Cerebellar nuclear complex (tissue), 1 donor: Measurements from ENCODE around the gene MGAT4A.
A peak's percentile ranks its signal among the peaks of the same experiment; 100 is the strongest.

Source experiments
- DNase-seq, 2 experiments: peaks; one replicate each; lab custom pipeline; 2025; lab: John Stamatoyannopoulos, UW

The MGAT4A gene

DNA sequence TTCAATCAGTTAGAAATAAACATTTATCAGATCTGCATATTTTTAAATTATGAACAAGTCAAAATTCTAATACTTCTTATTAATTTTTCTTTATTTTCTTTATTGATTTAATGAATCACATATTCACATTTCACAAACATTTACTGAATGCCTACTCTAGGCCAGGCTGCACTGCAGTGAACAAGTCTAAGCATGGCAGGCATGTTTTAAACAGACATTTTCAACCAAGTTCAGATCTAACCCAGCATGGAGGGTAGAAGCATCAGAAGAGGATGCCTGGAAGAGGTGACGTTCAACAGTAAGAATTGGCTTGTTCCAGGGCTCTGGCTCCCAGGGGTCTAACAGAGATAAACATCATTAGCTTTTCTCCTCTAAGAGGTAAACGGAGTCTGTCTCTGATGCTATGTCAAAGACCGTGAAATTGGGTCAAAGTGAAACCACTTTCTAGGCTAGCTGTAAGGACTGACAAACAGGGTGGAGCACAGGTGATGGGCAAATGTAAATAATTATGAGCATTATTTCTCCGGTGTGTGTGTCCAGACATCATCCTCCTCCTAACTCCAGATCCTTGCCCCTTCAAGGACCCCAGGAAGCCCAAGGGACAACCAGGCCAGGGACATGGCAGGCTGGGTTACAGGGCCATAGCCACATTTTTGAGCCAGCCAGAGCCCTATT, 72.0 kb downstream of the MGAT4A start:
- no peak for DNase-seq

GRCh38 chr2:98656800-98657199, 74.1 kb downstream of the MGAT4A start:
- no peak for DNase-seq

DNA sequence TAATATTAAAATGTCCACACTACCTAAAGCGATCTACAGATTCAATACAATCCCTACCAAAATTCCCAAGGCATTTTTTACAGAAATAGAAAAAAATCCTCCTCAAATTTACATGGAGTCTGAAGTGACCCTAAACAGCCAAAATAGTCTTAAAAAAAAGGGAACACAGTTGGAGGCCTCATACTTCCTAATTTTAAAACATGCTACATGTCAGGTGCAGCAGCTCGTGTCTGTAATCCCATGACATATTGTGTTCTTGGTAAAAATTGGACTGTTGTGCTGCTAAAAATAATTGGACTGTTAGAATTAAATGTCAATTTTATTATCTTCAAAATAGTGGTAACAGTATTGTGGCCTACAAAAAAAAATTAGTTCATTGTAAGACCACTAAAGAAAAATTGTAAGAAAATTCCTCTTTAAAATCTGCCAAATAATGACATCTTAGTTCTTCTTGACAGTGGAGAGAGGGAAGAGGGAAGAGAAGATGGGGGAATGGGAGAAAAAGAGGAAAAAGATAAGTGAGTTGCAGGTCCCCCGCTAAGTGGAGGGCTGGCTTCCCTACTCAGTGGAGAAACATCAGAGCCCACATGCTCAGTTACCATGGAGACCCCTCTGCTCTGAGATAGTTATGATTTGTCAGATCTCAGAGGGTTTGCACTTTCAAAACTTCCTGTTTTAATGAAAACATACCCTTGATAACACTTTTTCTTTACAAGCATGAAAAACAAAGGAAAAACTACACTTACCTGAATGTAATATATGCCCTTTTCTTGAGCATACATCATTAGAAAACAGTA, 76.0 kb downstream of the MGAT4A start:
- no peak for DNase-seq

- no peak for DNase-seq
Measured at GRCh38 chr2:98650998-98651397, 79.9 kb downstream of the MGAT4A start.

DNA sequence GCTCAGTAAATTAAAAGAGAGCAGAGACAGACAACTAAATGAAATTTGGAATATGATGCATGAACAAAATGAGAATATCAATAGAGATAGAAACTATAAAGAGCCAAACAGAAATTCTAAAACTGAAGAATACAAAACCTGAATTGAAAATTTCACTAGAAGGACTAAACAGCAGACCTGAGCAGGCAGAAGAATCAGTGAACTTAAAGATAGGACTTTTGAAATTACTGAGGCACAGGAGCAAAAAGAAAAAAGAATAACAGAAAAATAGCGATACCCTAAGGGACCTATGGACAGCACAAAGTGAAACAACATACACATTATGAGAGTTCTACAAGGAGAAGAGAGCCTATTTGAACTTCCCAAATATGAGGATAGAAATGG, 80.9 kb downstream of the MGAT4A start:
- DNase-seq = no peak

GRCh38 chr2:98649135-98649991, 81.6 kb downstream of the MGAT4A start:
- peak; percentile 26 to 53 for DNase-seq

GRCh38 chr2:98648451-98648850, 82.5 kb downstream of the MGAT4A start:
- no peak for DNase-seq

- DNase-seq = no peak
Measured at GRCh38 chr2:98647636-98648035, 83.3 kb downstream of the MGAT4A start.

DNA sequence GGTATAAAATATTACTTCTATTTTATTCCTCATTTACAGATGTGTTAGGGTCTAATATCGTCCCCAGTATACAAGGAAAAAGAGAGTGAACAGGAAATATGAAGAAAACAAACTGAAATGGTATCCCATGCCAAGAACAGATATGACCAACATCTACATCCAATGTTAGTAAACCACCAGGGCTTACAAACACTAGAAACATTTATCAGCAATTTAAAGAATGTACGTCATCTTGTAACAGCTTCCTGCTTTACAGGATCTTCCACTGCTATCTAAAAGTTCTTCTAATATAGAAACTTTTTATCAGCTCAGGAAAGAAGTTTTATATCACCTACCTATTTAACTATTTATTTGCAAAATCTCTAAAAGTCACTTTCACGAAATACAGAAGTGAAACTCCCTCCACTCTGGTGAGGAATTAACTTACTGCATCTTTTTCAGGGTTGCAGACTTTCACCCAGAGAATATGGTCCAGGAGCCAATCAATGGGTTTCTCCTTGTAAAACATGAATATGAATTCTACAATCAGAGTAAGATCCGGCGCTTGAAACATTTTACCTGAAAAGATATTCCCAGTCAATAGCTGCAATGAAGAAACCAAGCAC, 87.3 kb downstream of the MGAT4A start:
- DNase-seq = no peak

DNA sequence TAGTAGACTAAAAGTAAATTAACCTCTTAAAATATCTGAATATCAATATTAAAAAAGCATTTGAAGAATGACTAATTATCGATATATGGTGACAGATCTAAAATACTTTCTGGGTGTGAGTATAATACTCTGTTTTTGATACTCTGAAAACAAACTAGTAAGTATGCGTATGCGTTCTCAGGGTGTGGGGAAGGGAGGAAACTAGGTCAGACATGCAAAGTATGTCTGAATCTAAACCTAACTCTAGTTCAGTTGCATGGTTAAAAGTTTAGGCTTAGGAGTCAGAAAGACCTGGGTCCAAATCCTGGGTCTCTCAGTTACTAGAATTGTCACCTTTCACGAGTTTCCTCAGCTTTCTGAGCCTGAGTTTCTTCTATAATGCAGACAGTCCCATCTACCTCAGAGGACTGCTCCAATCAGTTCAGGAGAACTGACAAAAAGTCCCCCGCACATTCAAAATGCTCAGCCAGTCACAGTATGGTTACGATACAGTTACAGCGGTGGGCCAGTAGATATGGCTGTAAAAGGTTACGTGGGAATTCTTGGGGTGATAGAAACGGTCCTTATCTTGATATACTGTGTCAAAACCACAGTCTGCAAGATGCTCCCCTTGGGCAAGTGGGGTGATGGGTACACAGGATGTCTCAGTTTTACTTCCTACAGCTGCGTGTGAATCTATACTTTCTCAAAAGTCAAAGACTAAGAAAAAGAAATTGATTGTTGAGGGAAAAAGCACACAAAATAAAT, 93.4 kb downstream of the MGAT4A start:
- DNase-seq = no peak

- DNase-seq = no peak
Measured at GRCh38 chr2:98634406-98635092, 96.4 kb downstream of the MGAT4A start.

DNA sequence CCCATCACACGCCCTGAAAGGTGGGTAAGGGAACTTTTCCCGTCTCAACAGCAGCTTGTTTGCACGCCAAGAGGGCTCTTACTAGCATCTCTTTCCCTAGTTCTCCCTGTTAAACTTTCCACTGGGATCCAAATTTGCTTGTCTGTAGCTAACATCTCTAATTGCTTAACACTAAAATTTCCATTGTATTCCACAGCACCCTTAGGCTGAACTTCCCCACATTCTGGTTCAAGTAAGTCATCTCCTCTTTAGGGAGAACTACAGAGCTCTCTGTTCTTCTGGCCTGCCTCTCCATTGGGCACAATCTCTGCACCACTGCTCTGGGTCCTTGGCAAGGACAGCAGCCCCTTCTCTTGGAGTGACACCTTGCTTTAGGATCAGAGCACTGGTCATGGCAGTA, 98.6 kb downstream of the MGAT4A start:
- no peak for DNase-seq

DNA sequence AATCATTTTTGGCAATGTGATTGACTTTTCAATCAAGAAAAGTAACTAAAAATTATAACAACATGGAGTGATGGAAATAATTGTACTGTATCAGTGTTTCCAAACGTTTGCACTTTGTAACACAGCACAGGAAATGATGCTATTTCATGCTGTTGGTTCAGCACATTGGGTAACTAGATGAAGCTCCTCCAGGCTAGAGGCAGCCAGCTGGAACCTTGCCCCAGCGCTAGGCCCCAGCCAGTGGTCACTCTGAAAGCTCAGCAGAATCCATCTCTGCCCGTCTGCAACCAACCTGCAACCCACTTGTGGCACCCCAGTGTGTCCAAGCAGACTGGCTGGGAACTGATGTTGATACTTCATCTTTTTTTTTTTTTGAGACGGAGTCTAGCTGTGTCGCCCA, 107.3 kb downstream of the MGAT4A start:
- DNase-seq = peak in 1 of 2 experiments; percentile 7

DNA sequence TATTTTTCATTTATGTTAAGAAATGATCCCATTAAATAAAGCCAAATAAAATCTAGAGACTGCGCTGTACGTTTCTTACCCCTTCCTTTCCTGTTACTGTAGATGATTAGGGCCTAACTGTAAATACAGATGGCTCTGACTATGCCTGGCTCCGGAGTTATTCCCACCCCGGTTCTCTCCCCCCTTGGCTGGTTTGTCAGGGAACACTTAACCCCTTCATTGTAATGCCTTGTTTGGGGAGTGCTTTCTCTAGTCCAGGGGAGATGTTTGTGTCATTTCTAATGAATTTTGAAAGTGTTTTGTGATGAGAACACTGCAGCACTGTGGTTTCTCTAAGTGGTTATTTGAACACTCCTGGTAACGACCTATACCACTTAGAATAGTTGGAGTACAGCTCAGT, 113.8 kb downstream of the MGAT4A start:
- no peak for DNase-seq

DNA sequence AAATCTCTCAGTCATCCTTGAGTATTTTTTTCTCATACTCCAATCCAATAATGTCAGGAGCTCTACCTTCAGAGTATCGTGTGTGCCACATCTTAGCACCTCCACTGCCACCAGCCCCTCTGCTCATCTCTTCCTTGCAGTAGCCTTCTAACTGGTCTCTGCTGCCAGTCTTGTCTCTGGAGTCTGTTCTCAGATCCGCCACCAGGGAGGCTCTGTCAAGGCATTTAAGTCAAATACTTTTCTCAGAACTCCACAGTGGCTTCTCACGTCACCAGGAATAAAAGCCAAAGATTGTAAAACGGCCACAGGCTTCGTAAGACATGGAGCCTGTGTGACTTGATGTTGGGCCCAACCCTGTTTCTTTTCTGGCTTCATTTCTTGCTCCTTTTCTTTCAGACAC, 115.5 kb downstream of the MGAT4A start:
- DNase-seq = no peak

DNA sequence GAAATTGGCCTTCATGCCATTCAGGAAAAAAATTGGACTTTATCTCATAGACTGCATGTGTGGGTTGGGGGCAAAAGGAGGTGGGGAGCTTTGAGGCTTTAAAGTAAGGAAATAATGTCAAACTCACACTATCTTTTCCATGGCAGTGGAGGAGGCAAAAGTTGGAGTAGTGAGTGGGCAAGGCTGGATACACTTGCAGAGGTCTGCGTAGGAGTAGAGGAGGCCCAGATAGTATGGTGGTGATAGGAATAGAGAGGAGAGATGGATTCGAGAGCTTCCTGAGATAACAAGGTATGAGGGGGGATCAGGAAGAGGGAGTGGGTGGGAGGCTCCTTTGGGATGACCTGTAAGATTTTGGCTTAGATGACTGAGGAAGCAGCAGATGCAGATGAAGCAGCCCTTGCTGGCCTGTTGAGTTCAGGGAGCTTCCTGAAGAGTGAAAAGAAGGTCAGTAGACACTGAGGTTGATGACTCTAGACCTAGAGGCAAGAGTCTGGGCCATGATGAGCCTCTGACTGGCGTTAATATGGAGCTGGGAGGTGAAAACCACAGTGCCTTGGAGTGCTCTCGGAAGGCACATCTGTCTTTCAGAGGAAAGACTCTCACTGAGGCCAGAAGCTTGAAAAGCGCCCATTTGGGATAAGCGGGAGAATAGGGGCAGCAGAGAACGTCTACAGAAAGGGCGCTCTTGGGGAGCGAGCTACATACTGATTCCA, 116.8 kb downstream of the MGAT4A start:
- no peak for DNase-seq

DNA sequence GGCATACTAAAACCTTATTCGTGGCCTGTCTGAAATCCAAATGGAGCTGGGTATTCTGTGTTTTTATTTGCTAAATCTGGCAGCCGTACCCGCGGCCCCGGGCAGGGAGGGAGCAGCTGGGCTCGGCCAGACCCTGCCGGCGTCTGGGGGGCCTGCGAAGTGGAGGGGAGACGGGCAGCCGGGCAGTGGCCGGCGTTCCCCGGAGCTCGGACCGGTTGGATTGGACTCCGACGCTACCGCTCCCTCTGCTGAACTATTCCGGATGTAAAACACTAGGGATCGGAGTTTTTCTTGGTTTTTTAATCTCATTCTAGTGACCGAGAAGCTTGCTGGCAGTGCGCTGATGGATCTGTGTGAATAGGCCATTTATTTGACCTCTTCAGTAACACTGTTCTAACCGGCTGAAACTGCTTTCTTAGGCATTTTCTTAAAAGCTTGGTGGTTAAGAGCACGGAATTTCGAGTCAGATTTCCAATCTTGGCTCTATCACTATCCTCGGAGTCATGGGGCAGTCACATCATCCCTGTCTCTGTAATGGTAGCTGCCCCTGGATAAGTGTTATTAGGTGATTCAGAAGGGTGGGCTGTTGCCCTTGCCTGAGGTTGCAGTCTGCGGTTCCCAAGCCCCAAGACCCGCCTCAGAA, 121.8 kb downstream of the MGAT4A start:
- DNase-seq = no peak

DNA sequence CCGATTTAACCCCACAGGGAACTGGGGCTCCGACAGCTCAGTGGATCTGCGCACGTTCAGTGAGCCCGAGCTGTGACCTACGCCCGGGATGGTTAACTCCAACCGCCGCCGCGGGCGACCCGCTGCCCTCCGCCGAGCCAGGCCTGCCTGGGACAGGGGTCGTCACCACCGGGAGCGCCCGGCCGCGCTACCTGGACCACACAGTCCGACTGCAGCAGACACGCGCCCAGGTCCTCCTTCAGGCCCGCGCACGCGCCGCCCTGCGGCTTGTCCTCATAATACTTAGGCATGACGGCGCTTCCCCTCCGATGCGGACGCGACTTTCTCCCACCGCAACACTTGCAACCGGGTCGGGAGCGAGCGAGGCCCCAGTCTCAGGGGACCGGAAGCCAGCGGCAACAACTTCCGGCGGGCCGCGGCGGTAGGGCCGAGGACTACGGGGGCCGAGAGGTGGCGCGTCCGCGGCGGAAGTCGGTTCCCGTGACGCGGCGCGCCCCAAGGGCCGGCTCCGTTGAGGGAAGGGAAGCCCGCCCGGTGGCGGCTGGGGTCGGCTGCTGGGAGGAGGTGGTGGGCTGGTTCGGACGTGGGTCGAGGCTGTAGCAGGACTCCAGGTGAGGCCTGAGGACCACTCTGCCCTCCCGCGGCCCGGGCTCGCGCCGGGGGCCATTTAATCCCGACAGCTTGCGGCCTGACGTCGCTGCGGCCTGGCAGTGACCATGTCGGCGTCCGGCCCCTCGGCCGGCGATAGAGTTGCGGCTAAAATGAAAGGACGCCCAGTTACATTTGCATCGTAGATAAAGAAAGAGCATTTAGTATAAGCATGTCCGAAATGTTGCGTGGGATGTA, 122.6 kb downstream of the MGAT4A start, which contains the start of the genes COA5 and UNC50:
Gene COA5 (minus strand): TSS at position 397 of the 846 bp plus-strand sequence. CDS start 107 bp downstream, at position 290.
Gene UNC50 (plus strand): TSS at position 474 of the 846 bp plus-strand sequence. CDS start 1,171 bp downstream, outside the sequence.
- peak in 1 of 2 experiments; percentile 22 for DNase-seq

DNA sequence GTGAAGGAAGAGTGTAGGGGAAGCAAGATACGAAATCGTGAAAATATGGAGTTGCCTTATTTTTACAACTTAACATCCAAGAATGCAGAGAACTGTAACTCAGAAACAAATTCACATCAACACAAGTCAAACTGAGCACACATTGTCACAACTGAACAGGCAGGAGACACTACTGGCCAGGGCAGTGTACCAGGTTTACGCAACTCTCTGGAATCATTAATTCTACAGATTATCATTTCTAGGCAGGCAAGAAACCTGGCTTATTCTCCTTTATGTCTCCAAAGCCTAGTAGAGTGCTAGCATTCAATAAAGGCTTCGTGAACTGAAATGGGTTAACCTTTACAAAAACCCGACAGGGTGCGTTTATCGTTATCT, 123.2 kb downstream of the MGAT4A start:
- DNase-seq = no peak
